ENCODE results near the gene S1PR4. TPM values are rescaled to one million over a fixed set of nuclear protein-coding genes. Genes with fewer than 3 reads are reported as not detected.

Gene S1PR4
- total RNA-seq, 2 experiments from 2014 or later: 32.7 to 34.0 TPM

DNA sequence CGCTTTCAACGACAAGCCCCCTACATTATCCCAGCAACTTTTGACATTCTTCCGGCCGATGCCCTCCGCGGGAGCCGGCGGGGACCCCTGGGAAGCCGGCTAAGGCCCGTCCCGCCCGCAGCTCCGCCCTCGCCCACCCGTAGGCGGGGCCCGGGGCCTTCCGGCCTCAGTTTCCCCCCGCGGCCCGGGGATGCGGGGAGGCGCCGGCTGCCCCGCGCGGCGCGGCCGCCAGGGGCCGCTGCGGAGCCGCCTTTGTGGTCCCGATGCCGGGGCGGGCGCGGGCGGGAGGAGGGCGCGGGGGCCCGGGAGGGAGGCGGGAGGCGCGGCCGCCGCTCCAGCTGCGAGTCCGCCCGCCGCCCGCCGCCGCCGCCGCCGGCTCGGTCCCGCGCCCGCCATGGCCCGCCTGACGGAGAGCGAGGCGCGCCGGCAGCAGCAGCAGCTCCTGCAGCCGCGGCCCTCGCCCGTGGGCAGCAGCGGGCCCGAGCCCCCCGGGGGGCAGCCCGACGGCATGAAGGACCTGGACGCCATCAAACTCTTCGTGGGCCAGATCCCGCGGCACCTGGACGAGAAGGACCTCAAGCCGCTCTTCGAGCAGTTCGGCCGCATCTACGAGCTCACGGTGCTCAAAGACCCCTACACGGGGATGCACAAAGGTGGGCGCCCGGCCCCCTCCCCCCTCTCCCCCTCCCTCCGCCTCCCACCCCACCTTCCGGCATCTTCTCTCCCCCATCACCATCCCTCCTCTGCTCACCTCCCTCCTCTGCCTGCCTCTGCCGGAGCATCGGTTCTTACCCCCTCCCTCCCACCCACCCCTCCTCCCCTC lies 46.0 kb downstream of the S1PR4 start, which contains the start of gene CELF5:
Gene CELF5 (plus strand): TSS at position 316 of the 823 bp plus-strand sequence. CDS start 79 bp downstream, at position 395.
- H3K36me3 Mint-ChIP-seq: no peaks in the 10 kb centered on the region
- POLR2A ChIA-PET: no interaction called here
- H3K27me3 Mint-ChIP-seq: peaks cover 27% of the 10 kb centered on the region
- H3K4me1 Mint-ChIP-seq (ENCODE audit: low read depth): no peaks in the 10 kb centered on the region
- intact Hi-C loops (cut with micrococcal nuclease): no loop called here
- H3K4me3 Mint-ChIP-seq: no peak within 1 kb of the TSS
- no peaks in the 10 kb centered on the region for H3K9me3 Mint-ChIP-seq
- CTCF ChIA-PET: interaction anchor here (0.6 to 1.4 kb wide), 9 partner anchors 9 to 1096 kb away, joined by 3 to 10 read pairs (median 4); no protein-coding TSS in a partner anchor
- no peak within 1 kb of the TSS for H3K27ac Mint-ChIP-seq
- DNase-seq: peak; percentile 61

DNA sequence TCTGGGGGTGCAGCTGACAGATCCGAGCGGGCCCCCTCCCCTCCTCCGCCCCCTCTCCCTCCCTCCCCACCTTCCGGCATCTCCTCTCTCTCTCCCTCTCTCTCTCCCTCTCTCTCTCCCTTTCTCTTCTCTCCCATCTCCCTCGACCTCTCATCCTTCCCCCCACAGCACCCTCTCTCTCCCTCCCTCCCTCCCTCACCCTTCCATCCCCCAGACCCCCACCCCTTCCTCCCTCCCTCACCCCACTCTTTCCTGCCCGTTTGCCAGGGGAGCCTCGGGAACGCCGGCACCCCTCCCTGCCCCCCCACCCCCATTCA lies 46.6 kb downstream of the S1PR4 start:
- H3K9me3 Mint-ChIP-seq: no peaks in the 10 kb centered on the region
- DNase-seq: no peak
- H3K4me3 Mint-ChIP-seq: no peak overlapping the region
- H3K36me3 Mint-ChIP-seq: no peaks in the 10 kb centered on the region
- peaks cover 29% of the 10 kb centered on the region for H3K27me3 Mint-ChIP-seq
- intact Hi-C loops (cut with micrococcal nuclease): no loop called here
- no peak overlapping the region for H3K27ac Mint-ChIP-seq
- no peaks in the 10 kb centered on the region for H3K4me1 Mint-ChIP-seq (ENCODE audit: low read depth)
- POLR2A ChIA-PET: no interaction called here
- CTCF ChIA-PET: interaction anchor here (0.7 to 1.4 kb wide), 6 partner anchors 8 to 127 kb away, joined by 3 to 10 read pairs (median 4); no protein-coding TSS in a partner anchor

GRCh38 chr19:3225677-3226093 lies 47.1 kb downstream of the S1PR4 start:
- H3K36me3 Mint-ChIP-seq: no peaks in the 10 kb centered on the region
- H3K27me3 Mint-ChIP-seq: peaks cover 29% of the 10 kb centered on the region
- H3K4me1 Mint-ChIP-seq (ENCODE audit: low read depth): no peaks in the 10 kb centered on the region
- ChIA-PET POLR2A (no interaction called here), CTCF (interaction anchor here (1.0 to 1.4 kb wide), 2 partner anchors 8 to 127 kb away, joined by 3 to 4 read pairs; no protein-coding TSS in a partner anchor)
- intact Hi-C loops (cut with micrococcal nuclease): no loop called here
- DNase-seq: no peak
- H3K27ac Mint-ChIP-seq: no peak overlapping the region
- no peak overlapping the region for H3K4me3 Mint-ChIP-seq
- H3K9me3 Mint-ChIP-seq: no peaks in the 10 kb centered on the region

GRCh38 chr19:3227054-3227626 lies 48.6 kb downstream of the S1PR4 start:
- intact Hi-C loops (cut with micrococcal nuclease): no loop called here
- ChIA-PET POLR2A (no interaction called here), CTCF (no interaction called here)
- no peak for DNase-seq
- H3K4me1 Mint-ChIP-seq (ENCODE audit: low read depth): no peaks in the 10 kb centered on the region
- no peaks in the 10 kb centered on the region for H3K36me3 Mint-ChIP-seq
- H3K27ac Mint-ChIP-seq: no peak overlapping the region
- H3K27me3 Mint-ChIP-seq: peaks cover 29% of the 10 kb centered on the region
- no peaks in the 10 kb centered on the region for H3K9me3 Mint-ChIP-seq
- H3K4me3 Mint-ChIP-seq: no peak overlapping the region

GRCh38 chr19:3229346-3229743 lies 50.8 kb downstream of the S1PR4 start:
- Mint-ChIP-seq H3K36me3 (no peaks in the 10 kb centered on the region), H3K9me3 (no peaks in the 10 kb centered on the region), H3K27ac (no peak overlapping the region), H3K4me1 (ENCODE audit: low read depth) (no peaks in the 10 kb centered on the region), H3K27me3 (peaks cover 34% of the 10 kb centered on the region), H3K4me3 (no peak overlapping the region)
- ChIA-PET CTCF (interaction anchor here (0.7 to 1.8 kb wide), 2 partner anchors 19 to 278 kb away, joined by 4 read pairs; no protein-coding TSS in a partner anchor), POLR2A (no interaction called here)
- intact Hi-C loops (cut with micrococcal nuclease): no loop called here
- no peak for DNase-seq

Other genes starting within 250 kb of the S1PR4 start
- 1 to 10 TPM; 4.3 to 4.8 TPM for gene ZNF77, start 233.8 kb upstream of the S1PR4 start, total RNA-seq
- 1 to 10 TPM; 2.5 to 2.6 TPM for gene TLE6, start 201.2 kb upstream of the S1PR4 start, total RNA-seq
- 1 to 10 TPM; 8.5 to 9.9 TPM for gene TLE2, start 149.5 kb upstream of the S1PR4 start, total RNA-seq
- gene TLE5, start 116.3 kb upstream of the S1PR4 start, total RNA-seq: 100 to 1,000 TPM; 411 to 426 TPM
- 10 to 100 TPM in 1 of 2 experiments, 1 to 10 TPM in 1; 6.3 to 11.6 TPM for gene GNA11, start 84.4 kb upstream of the S1PR4 start, total RNA-seq
- gene GNA15, start 42.7 kb upstream of the S1PR4 start, total RNA-seq: 10 to 100 TPM; 78.4 to 79.5 TPM
- gene NCLN, start 7.2 kb downstream of the S1PR4 start, total RNA-seq: 10 to 100 TPM; 47.0 to 50.9 TPM
- under 1 TPM in 1 of 2 experiments, not detected in 1; 0.14 TPM for gene CELF5, start 45.9 kb downstream of the S1PR4 start, total RNA-seq
- 10 to 100 TPM; 19.7 to 19.9 TPM for gene NFIC, start 187.8 kb downstream of the S1PR4 start, total RNA-seq

All from activated CD4-positive, alpha-beta memory T cell treated with anti-CD3 and anti-CD28 coated beads for 36 hours (primary cell).